Heart right ventricle (tissue), 16 donors: ENCODE measurements around the gene PPP1R2. TPM values are rescaled to one million over a fixed set of nuclear protein-coding genes. Genes with fewer than 3 reads are reported as not detected.

Source experiments
- ATAC-seq, 8 donors: fragments of 200-7000 bp; cut with Tn5 transposase; one replicate each; pipeline ENCODE4 v1.9.1; 2020; ENCODE audit warnings: mild to moderate bottlenecking in 8 of 8, moderate library complexity in 8 of 8, moderate number of reproducible peaks in 1 of 8
- DNase-seq, 2 donors: peaks; one replicate each; pipeline ENCODE4 v3.0.0-alpha.2; 2020
- H3K27ac ChIP-seq, 10 donors: fragments of 200-600 bp; sonication (generic) in 2 of 10; one replicate each; pipeline versions ENCODE4 v1.5.0 to v1.8.0; 2020 to 2022; ENCODE audit warnings: mild to moderate bottlenecking in 3 of 10
- H3K27me3 ChIP-seq, 7 donors: fragments of 200-600 bp; one replicate each; pipeline ENCODE4 v1.8.0; 2021 to 2022; ENCODE audit warnings: mild to moderate bottlenecking in 2 of 7
- H3K36me3 ChIP-seq, 9 donors: fragments of 200-600 bp; sonication (generic) in 1 of 9; one replicate each; pipeline versions ENCODE4 v1.5.0 to v1.8.0; 2020 to 2022; ENCODE audit warnings: mild to moderate bottlenecking in 2 of 9
- H3K4me1 ChIP-seq, 9 donors: fragments of 200-600 bp; sonication (generic) in 1 of 9; one replicate each; pipeline versions ENCODE4 v1.5.0 to v1.8.0; 2020 to 2022; ENCODE audit warnings: mild to moderate bottlenecking in 4 of 9
- H3K4me3 ChIP-seq, 10 donors: fragments of 200-600 bp; sonication (generic) in 2 of 10; one replicate each; pipeline versions ENCODE4 v1.5.0 to v1.8.0; 2020 to 2022; ENCODE audit warnings: mild to moderate bottlenecking in 7 of 10, moderate library complexity in 2 of 10
- H3K9me3 ChIP-seq, 11 donors: fragments of 200-600 bp in 10 of 11; sonication (generic) in 2 of 11; one replicate each; pipeline versions ENCODE4 v1.5.0 to v1.8.0; 2013 to 2022; ENCODE audit warnings: mild to moderate bottlenecking in 2 of 11, control low read depth in 1 of 11, moderate library complexity in 1 of 11
- CTCF ChIP-seq, 9 donors: fragments of 200-600 bp; sonication (generic) in 2 of 9; IDR thresholded peaks; one replicate each; pipeline versions ENCODE4 v1.5.0 to v1.8.0; 2021 to 2022; ENCODE audit warnings: antibody characterized with exemption in 9 of 9, mild to moderate bottlenecking in 5 of 9, moderate library complexity in 1 of 9
- WGBS, 2 donors: extraction: QIAGEN DNeasy Blood & Tissue Kit; methylation state at CpG; one replicate each; pipeline ENCODE4 v1.1.7; 2013; ENCODE audit warnings: inconsistent platforms in 1 of 2; 5-methylcytosine and 5-hydroxymethylcytosine counted together
- intact Hi-C, 10 donors: fragments of 100-400 bp; cut with DNase I; formaldehyde crosslinking; loops; one replicate each; pipeline versions ENCODE4 v1.11.1 to v1.14.2; 2022
- polyA plus RNA-seq, 2 donors: library from polyadenylated mRNA; stranded (reverse); fragments of 200-250 nt; gene quantifications; one replicate each; pipeline ENCODE4 v1.2.3, GENCODE V29; 2013
- total RNA-seq, 10 donors: library from RNA; stranded (reverse); fragmentation: NEBNext Ultra II Directional in 3 of 10; extraction: Animal tissue kit (Norgen Biotek cat#: 25700) in 3 of 10; gene quantifications; one replicate each; pipeline versions ENCODE4 v1.2.1 to v1.2.4, GENCODE V29; 2021 to 2023
- donor health status: Arrhythmogenic right ventricular cardiomyopathy.
- donor health status: ischemic (EF 13 %, LVEDD 7.1; RV severe dilation, severe dysfunction).
- donor health status: healthy with polysubstance abuse.
- donor health status: DM: no; HTN: yes; CAD: no.
- donor health status: DM: no; HTN: no; CAD: no.
- donor health status: ischemic (EF 25% LVEDD 6.9; RV normal size, moderate dysfunction).
- donor health status: ischemic (EF 25% LVEDD 5.7; RV mildly dilated, moderate dysfunction).
- donor health status: healthy.
- donor health status: DM: yes; HTN: yes; CAD: no.
- donor health status: Ischemic cardiomyopathy.
- donor health status: ischemic (EF 35%, LVEDD 5.7; RV mildly dilated, moderate dysfunction).
- donor health status: nonischemic (EF 11% LVEDD 7.7; RV severe dilation, severe dysfunction).
- donor health status: DM: yes; HTN: yes; CAD: no.
- donor health status: PGD.
- donor health status: ischemic (EF 29% LVEDD 5.4; RV normal size, mild dysfunction).
- donor health status: nonischemic (EF 23%, LVEDD 6.1; RV moderate dilation, normal function).

PPP1R2 gene
- total and polyA plus RNA-seq, 12 donors, result 15.4 to 55.2 (median 40.3) TPM

GRCh38 chr3:195544634-195545033, 1.5 kb upstream of the PPP1R2 start:
- 43 to 52% methylated on average over 3 of the region's 3 CpGs for WGBS, 2 donors
- H3K27ac ChIP-seq, result peak overlapping the region; percentile 86 to 99 (median 96)
- no peaks in the 10 kb centered on the region for H3K27me3 ChIP-seq
- no peak for TF ChIP-seq CTCF (IDR thresholded peaks at IDR 0.05)
- peak; percentile 48 to 88 for DNase-seq
- peaks cover 3 to 73% (median 59%) of the 10 kb centered on the region in 9 donors for H3K4me1 ChIP-seq
- H3K9me3 ChIP-seq, result no peaks in the 10 kb centered on the region
- H3K4me3 ChIP-seq, result peak overlapping the region in 3 of 10 donors; percentile 94 to 99 (median 97)
- peak; percentile 27 to 76 (median 56) for ATAC-seq
- intact Hi-C loops, result no loop called here
- no peaks in the 10 kb centered on the region for H3K36me3 ChIP-seq

- ATAC-seq (peak in 3 of 8 donors; percentile 0 to 3 (median 1)), DNase-seq (no peak)
- 51 to 61% methylated on average over 4 of the region's 4 CpGs for WGBS, 2 donors
- intact Hi-C loops, result no loop called here
- Histone ChIP-seq H3K27ac (peak overlapping the region; percentile 86 to 99 (median 96)), H3K9me3 (no peaks in the 10 kb centered on the region), H3K27me3 (no peaks in the 10 kb centered on the region), H3K4me1 (peaks cover 3 to 73% (median 63%) of the 10 kb centered on the region in 9 donors), H3K36me3 (no peaks in the 10 kb centered on the region), H3K4me3 (peak overlapping the region in 9 of 10 donors; percentile 64 to 99 (median 94))
- TF ChIP-seq CTCF (IDR thresholded peaks at IDR 0.05), result no peak
These were observed 1.1 kb upstream of the PPP1R2 start for GRCh38 chr3:195544230-195544536.

- intact Hi-C loops, result no loop called here
- no peak for TF ChIP-seq CTCF (IDR thresholded peaks at IDR 0.05)
- H3K4me3 ChIP-seq, result peak overlapping the region; percentile 64 to 99 (median 92)
- peak in 7 of 8 donors; percentile 6 to 26 (median 10) for ATAC-seq
- peak overlapping the region; percentile 86 to 99 (median 96) for H3K27ac ChIP-seq
- WGBS, 2 donors, result 8 to 10% methylated on average over 38 of the region's 38 CpGs
- H3K27me3 ChIP-seq, result no peaks in the 10 kb centered on the region
- no peaks in the 10 kb centered on the region for H3K9me3 ChIP-seq
- peaks cover 3 to 73% (median 68%) of the 10 kb centered on the region in 9 donors for H3K4me1 ChIP-seq
- no peaks in the 10 kb centered on the region for H3K36me3 ChIP-seq
- peak; percentile 23 to 29 for DNase-seq
These were observed 540 bp upstream of the PPP1R2 start for GRCh38 chr3:195543500-195544229.

GRCh38 chr3:195542316-195542697, 818 bp downstream of the PPP1R2 start:
- WGBS, 2 donors, result 1% methylated on average over 5 of the region's 5 CpGs
- Histone ChIP-seq H3K27me3 (no peaks in the 10 kb centered on the region), H3K27ac (peak overlapping the region in 9 of 10 donors; percentile 86 to 99 (median 96)), H3K9me3 (no peaks in the 10 kb centered on the region), H3K36me3 (no peaks in the 10 kb centered on the region), H3K4me3 (peak overlapping the region; percentile 64 to 99 (median 92)), H3K4me1 (peaks cover 3 to 85% (median 80%) of the 10 kb centered on the region in 9 donors)
- no peak for TF ChIP-seq CTCF (IDR thresholded peaks at IDR 0.05)
- intact Hi-C loops, result no loop called here
- ATAC-seq, result no peak
- DNase-seq, result no peak
